ENCODE results near the gene MACROD2. TPM values are rescaled to one million over a fixed set of nuclear protein-coding genes. Genes with fewer than 3 reads are reported as not detected.

Gene MACROD2
- total RNA-seq, 1 donor from 2014 or later, result 78.2 TPM

GRCh38 chr20:14334306-14334930, 339.1 kb downstream of the MACROD2 start:
- H3K9me3 ChIP-seq, result no peaks in the 10 kb centered on the region
- no peaks in the 10 kb centered on the region for H3K36me3 ChIP-seq
- no peaks in the 10 kb centered on the region for H3K4me1 ChIP-seq
- peak overlapping the region; percentile 48 for H3K4me3 ChIP-seq
- intact Hi-C loops (cut with DNase I), result no loop called here
- no peaks in the 10 kb centered on the region for H3K27me3 ChIP-seq
- TF ChIP-seq, protein P1, sequence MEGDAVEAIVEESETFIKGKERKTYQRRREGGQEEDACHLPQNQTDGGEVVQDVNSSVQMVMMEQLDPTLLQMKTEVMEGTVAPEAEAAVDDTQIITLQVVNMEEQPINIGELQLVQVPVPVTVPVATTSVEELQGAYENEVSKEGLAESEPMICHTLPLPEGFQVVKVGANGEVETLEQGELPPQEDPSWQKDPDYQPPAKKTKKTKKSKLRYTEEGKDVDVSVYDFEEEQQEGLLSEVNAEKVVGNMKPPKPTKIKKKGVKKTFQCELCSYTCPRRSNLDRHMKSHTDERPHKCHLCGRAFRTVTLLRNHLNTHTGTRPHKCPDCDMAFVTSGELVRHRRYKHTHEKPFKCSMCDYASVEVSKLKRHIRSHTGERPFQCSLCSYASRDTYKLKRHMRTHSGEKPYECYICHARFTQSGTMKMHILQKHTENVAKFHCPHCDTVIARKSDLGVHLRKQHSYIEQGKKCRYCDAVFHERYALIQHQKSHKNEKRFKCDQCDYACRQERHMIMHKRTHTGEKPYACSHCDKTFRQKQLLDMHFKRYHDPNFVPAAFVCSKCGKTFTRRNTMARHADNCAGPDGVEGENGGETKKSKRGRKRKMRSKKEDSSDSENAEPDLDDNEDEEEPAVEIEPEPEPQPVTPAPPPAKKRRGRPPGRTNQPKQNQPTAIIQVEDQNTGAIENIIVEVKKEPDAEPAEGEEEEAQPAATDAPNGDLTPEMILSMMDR (IDR thresholded peaks at IDR 0.05), result peak; percentile 36
- H3K27ac ChIP-seq, result peak overlapping the region; percentile 11
- DNase-seq (no peak), ATAC-seq (peak; percentile 63)

DNA sequence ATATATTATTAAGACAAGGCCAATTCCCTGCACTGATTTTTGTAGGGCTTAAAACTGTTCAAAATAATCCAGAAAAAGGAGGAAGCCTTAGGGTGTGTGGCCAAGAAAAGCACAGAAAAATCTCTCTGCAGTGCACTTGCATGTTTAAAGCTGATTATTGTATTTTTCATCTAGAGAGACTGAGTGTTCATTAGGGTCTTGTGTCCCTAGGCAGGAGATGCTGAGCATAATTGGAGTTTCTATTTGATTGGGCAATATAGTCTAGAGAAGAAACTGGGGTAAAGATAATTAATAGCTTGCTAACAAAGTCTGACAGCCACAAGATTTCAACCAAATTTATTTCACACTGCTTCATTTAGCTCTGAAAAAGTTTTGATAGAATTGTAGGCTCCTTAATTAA, 339.7 kb downstream of the MACROD2 start:
- ATAC-seq, result no peak
- Histone ChIP-seq H3K27me3 (no peaks in the 10 kb centered on the region), H3K4me1 (no peaks in the 10 kb centered on the region), H3K4me3 (peak overlapping the region; percentile 48), H3K9me3 (no peaks in the 10 kb centered on the region), H3K36me3 (no peaks in the 10 kb centered on the region), H3K27ac (peak overlapping the region; percentile 32)
- DNase-seq, result no peak
- intact Hi-C loops (cut with DNase I), result no loop called here
- TF ChIP-seq, protein P1 (IDR thresholded peaks at IDR 0.05), result no peak

- Histone ChIP-seq H3K36me3 (no peaks in the 10 kb centered on the region), H3K27ac (peak overlapping the region; percentile 71), H3K9me3 (no peaks in the 10 kb centered on the region), H3K27me3 (no peaks in the 10 kb centered on the region), H3K4me3 (peak overlapping the region; percentile 48), H3K4me1 (no peaks in the 10 kb centered on the region)
- DNase-seq, result no peak
- intact Hi-C loops (cut with DNase I), result no loop called here
- TF ChIP-seq, protein P1 (IDR thresholded peaks at IDR 0.05), result no peak
- ATAC-seq, result peak; percentile 21
Measured at GRCh38 chr20:14336686-14337085, 341.4 kb downstream of the MACROD2 start.

GRCh38 chr20:14337400-14338171, 342.3 kb downstream of the MACROD2 start, which contains the start of gene FLRT3:
Gene FLRT3, minus strand, starts transcription at chr20:14337612. Its CDS starts 10,106 bp downstream, at chr20:14327506.
- Histone ChIP-seq H3K27me3 (no peaks in the 10 kb centered on the region), H3K9me3 (no peaks in the 10 kb centered on the region), H3K36me3 (no peaks in the 10 kb centered on the region), H3K27ac (peak within 1 kb of the TSS; percentile 71), H3K4me3 (peak within 1 kb of the TSS; percentile 48), H3K4me1 (no peaks in the 10 kb centered on the region)
- peak; percentile 72 for DNase-seq
- intact Hi-C loops (cut with DNase I), result no loop called here
- peak; percentile 97 for ATAC-seq
- TF ChIP-seq, protein P1 (IDR thresholded peaks at IDR 0.05), result peak; percentile 65

- H3K4me1 ChIP-seq, result no peaks in the 10 kb centered on the region
- H3K27me3 ChIP-seq, result no peaks in the 10 kb centered on the region
- intact Hi-C loops (cut with DNase I), result no loop called here
- H3K36me3 ChIP-seq, result no peaks in the 10 kb centered on the region
- ATAC-seq (no peak), DNase-seq (no peak)
- TF ChIP-seq, protein P1 (IDR thresholded peaks at IDR 0.05), result no peak
- no peak overlapping the region for H3K27ac ChIP-seq
- no peak overlapping the region for H3K4me3 ChIP-seq
- H3K9me3 ChIP-seq, result no peaks in the 10 kb centered on the region
Measured at GRCh38 chr20:14341801-14342200, 346.5 kb downstream of the MACROD2 start.

Measured in upper lobe of right lung (tissue), 1 donor.